PFSK-1 (cell line): ENCODE results near the gene TIAM2.

Experiments
- POLR2AphosphoS5 ChIP-seq: IDR thresholded peaks from 2 replicates; pipeline ENCODE4 v1.6.1; 2012; ENCODE audit warnings: low read depth, mild to moderate bottlenecking, control low read depth, low read length, moderate library complexity
- SIN3A ChIP-seq: IDR thresholded peaks from 2 replicates; pipeline ENCODE4 v1.6.1; 2012; ENCODE audit warnings: mild to moderate bottlenecking, low read length, moderate library complexity, borderline replicate concordance; ENCODE audit not compliant: insufficient read depth

DNA sequence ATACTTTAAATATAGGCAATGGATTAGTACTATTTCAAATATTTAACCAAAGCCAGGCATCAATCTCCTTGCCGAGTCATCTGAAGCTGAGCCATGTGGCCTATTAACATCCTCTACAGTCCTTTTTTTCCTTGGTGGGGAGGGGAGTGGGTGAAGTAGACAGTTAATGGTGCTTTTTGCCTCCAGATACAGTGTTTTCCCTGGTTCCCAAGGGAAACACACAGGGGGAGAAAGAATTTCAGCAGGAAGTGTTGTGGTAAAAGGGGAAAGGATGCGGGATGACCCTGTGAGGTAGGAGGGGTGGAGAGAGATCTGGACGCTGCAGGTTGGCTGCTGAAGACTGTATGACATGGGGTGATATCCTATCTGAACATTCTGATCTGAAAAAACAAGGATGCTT, 278.3 kb downstream of the TIAM2 start:
- TF ChIP-seq POLR2AphosphoS5 (no peak), SIN3A (no peak)
